SK-N-SH (cell line): Measurements from ENCODE around the gene TM9SF1. TPM values are rescaled to one million over a fixed set of nuclear protein-coding genes. Genes with fewer than 3 reads are reported as not detected.

Experiments used
- CTCF ChIA-PET: fragments of 300-600, 350-600 bp; formaldehyde crosslinking; extraction: SDS; loops from one replicate; lab custom pipeline; 2021; lab: Yijun Ruan, JAX
- POLR2A ChIA-PET: fragments of 350-600 bp; sonication (Branson Sonifier 250); formaldehyde crosslinking; extraction: SDS; loops from one replicate; lab custom pipeline; 2020; ENCODE audit warnings: antibody characterized with exemption, inconsistent platforms; lab: Yijun Ruan, JAX
- DNase-seq: peaks from one replicate; pipeline ENCODE4 v3.0.0; 2012
- H2AFZ ChIP-seq: fragments of 200-600 bp; sonication (generic); 2 replicates; pipeline ENCODE4 v1.8.1; 2016; ENCODE audit warnings: antibody characterized with exemption, mild to moderate bottlenecking, low read depth
- H3F3A ChIP-seq: fragments of 200-600 bp; sonication (generic); replicated peaks from 2 replicates; pipeline ENCODE3; 2016; ENCODE audit warnings: antibody characterized with exemption, mild to moderate bottlenecking; ENCODE audit not compliant: insufficient read depth
- H3K27ac ChIP-seq, 2 experiments: fragments of 200-500 bp in 1 of 2; fragments of 200-600 bp in 1 of 2; sonication (Bioruptor generic) in 1 of 2; sonication (generic), shearing (Covaris generic) in 1 of 2; 2 replicates each; pipeline versions ENCODE4 v1.5.1 to v1.6.1; 2014 to 2016; ENCODE audit warnings: low read depth in 2 of 2, inconsistent platforms in 1 of 2, low read length in 1 of 2, mild to moderate bottlenecking in 1 of 2, mixed read lengths in 1 of 2
- H3K27me3 ChIP-seq: fragments of 200-600 bp; sonication (generic), shearing (Covaris generic); 2 replicates; pipeline ENCODE4 v1.6.1; 2016; ENCODE audit warnings: mixed run types; ENCODE audit not compliant: insufficient read depth
- H3K36me3 ChIP-seq, 2 experiments: fragments of 200-500 bp in 1 of 2; fragments of 200-600 bp in 1 of 2; sonication (Bioruptor generic) in 1 of 2; sonication (generic) in 1 of 2; replicated peaks in 1 of 2; 2 replicates each; pipeline versions ENCODE3 to v1.5.1; 2014 to 2016; ENCODE audit warnings: low read length in 1 of 2, mild to moderate bottlenecking in 1 of 2; ENCODE audit not compliant: insufficient read depth in 2 of 2, control insufficient read depth in 1 of 2
- H3K4me1 ChIP-seq, 2 experiments: fragments of 200-500 bp in 1 of 2; fragments of 200-600 bp in 1 of 2; sonication (Bioruptor generic) in 1 of 2; sonication (generic), shearing (Covaris generic) in 1 of 2; 2 replicates each; pipeline versions ENCODE4 v1.5.1 to v1.6.1; 2014 to 2016; ENCODE audit warnings: low read depth in 1 of 2, low read length in 1 of 2, mixed run types in 1 of 2; ENCODE audit not compliant: insufficient read depth in 2 of 2, control insufficient read depth in 1 of 2
- H3K4me2 ChIP-seq: fragments of 200-600 bp; sonication (generic), shearing (Covaris generic); 2 replicates; pipeline ENCODE4 v1.6.1; 2017; ENCODE audit warnings: mixed run types
- H3K4me3 ChIP-seq, 2 experiments: fragments of 200-500 bp in 1 of 2; fragments of 200-600 bp in 1 of 2; sonication (Bioruptor generic) in 1 of 2; sonication (generic), shearing (Covaris generic) in 1 of 2; 2 replicates each; pipeline versions ENCODE4 v1.5.1 to v1.8.1; 2014 to 2016; ENCODE audit warnings: low read depth in 2 of 2, inconsistent platforms in 1 of 2, low read length in 1 of 2, mild to moderate bottlenecking in 1 of 2, mixed read lengths in 1 of 2, moderate library complexity in 1 of 2
- H3K79me2 ChIP-seq: fragments of 200-600 bp; sonication (generic); 2 replicates; pipeline ENCODE4 v1.8.1; 2017; ENCODE audit warnings: mild to moderate bottlenecking; ENCODE audit not compliant: insufficient read depth
- H3K9ac ChIP-seq: fragments of 200-600 bp; sonication (generic); 2 replicates; pipeline ENCODE4 v1.6.1; 2017; ENCODE audit warnings: mixed run types
- H3K9me2 ChIP-seq: fragments of 200-600 bp; sonication (generic); 2 replicates; pipeline ENCODE4 v1.6.1; 2017; ENCODE audit warnings: mixed run types
- H3K9me3 ChIP-seq: fragments of 200-600 bp; sonication (generic); 2 replicates; pipeline ENCODE4 v1.6.1; 2017; ENCODE audit warnings: mixed run types, mild to moderate bottlenecking, moderate library complexity
- H4K20me1 ChIP-seq: fragments of 200-600 bp; sonication (generic); 2 replicates; pipeline ENCODE4 v1.6.1; 2017; ENCODE audit warnings: mild to moderate bottlenecking, mixed run types; ENCODE audit not compliant: insufficient read depth
- CHD2 ChIP-seq: fragments of 150-350 bp; IDR thresholded peaks from 2 replicates; pipeline ENCODE4 v1.6.1; 2018; ENCODE audit warnings: low read length; ENCODE audit not compliant: partially characterized antibody
- EP300 ChIP-seq, 2 experiments: IDR thresholded peaks; 2 replicates each; pipeline versions ENCODE4 v1.4.0 to v1.6.1; 2012; ENCODE audit warnings: borderline replicate concordance in 1 of 2, low read depth in 1 of 2, low read length in 1 of 2
- MAX ChIP-seq: IDR thresholded peaks from 2 replicates; pipeline ENCODE4 v1.4.0; 2012; ENCODE audit warnings: low read depth
- MXI1 ChIP-seq: IDR thresholded peaks from 2 replicates; pipeline ENCODE4 v1.6.1; 2012; ENCODE audit warnings: mild to moderate bottlenecking, low read depth, low read length, improper control_type of control experiment
- PBX3 ChIP-seq: IDR thresholded peaks from 2 replicates; pipeline ENCODE4; 2012
- RFX5 ChIP-seq: IDR thresholded peaks from 2 replicates; pipeline ENCODE4 v1.6.1; 2012; ENCODE audit warnings: mild to moderate bottlenecking, improper control_type of control experiment, low read length
- RXRA ChIP-seq: IDR thresholded peaks from 2 replicates; pipeline ENCODE4 v1.4.0; 2012; ENCODE audit warnings: low read depth, mild to moderate bottlenecking, borderline replicate concordance
- SIN3A ChIP-seq: IDR thresholded peaks from 2 replicates; pipeline ENCODE4 v1.6.1; 2012; ENCODE audit warnings: low read depth, mild to moderate bottlenecking, low read length, moderate library complexity, borderline replicate concordance
- TAF1 ChIP-seq: IDR thresholded peaks from 2 replicates; pipeline ENCODE4 v1.6.1; 2012; ENCODE audit warnings: low read depth, mild to moderate bottlenecking, low read length, moderate library complexity, borderline replicate concordance
- TEAD4 ChIP-seq: IDR thresholded peaks from 2 replicates; pipeline ENCODE4 v1.4.0; 2012; ENCODE audit warnings: mild to moderate bottlenecking, borderline replicate concordance; ENCODE audit not compliant: insufficient read depth
- YY1 ChIP-seq: IDR thresholded peaks from 2 replicates; pipeline ENCODE4 v1.4.0; 2012; ENCODE audit warnings: low read depth, mild to moderate bottlenecking
- WGBS: methylation state at CpG from one replicate; pipeline ENCODE4 v1.1.6; 2017; ENCODE audit warnings: low lambda C conversion rate; 5-methylcytosine and 5-hydroxymethylcytosine counted together
- polyA plus RNA-seq, 3 experiments: library from polyadenylated mRNA; depleted of rRNA; stranded (reverse); fragments of >200 nt; gene quantifications; 2 replicates each; pipeline ENCODE4 v1.2.3, GENCODE V29; 2012

Gene TM9SF1
- polyA plus RNA-seq, 1 of the 3 experiments (the other 2 are of a cell fraction), result 48.7 TPM

GRCh38 chr14:24238527-24239037, 43.3 kb upstream of the TM9SF1 start:
- peaks cover 56 to 69% of the 10 kb centered on the region in 2 experiments for H3K36me3 ChIP-seq
- TF ChIP-seq TAF1, result no peak
- TF ChIP-seq YY1, result no peak
- TF ChIP-seq TEAD4, result no peak
- ChIA-PET CTCF (interaction anchor here (0.7 to 12.0 kb wide), 6 partner anchors 15 to 193 kb away, joined by 3 to 191 read pairs (median 7); partner anchors contain the start of genes DHRS1, MDP1 and NOP9), POLR2A (interaction anchor here (0.5 to 1.2 kb wide), 2 partner anchors 19 to 36 kb away, joined by 5 to 6 read pairs; no protein-coding TSS in a partner anchor)
- no peak for DNase-seq
- no peaks in the 10 kb centered on the region for H3K9me3 ChIP-seq
- peak overlapping the region; percentile 95; the same call in 1 of the 2 replicates for H3K4me2 ChIP-seq
- no peaks in the 10 kb centered on the region for H3K27me3 ChIP-seq
- no peak overlapping the region for H3K9ac ChIP-seq
- no peak overlapping the region for H3K4me3 ChIP-seq
- H2AFZ ChIP-seq, result no peak overlapping the region
- no peak overlapping the region; a peak in 1 of 4 replicates for H3K27ac ChIP-seq
- H4K20me1 ChIP-seq, result no peaks in the 10 kb centered on the region
- 89% methylated on average over 5 of the region's 5 CpGs for WGBS
- peaks cover 59% of the 10 kb centered on the region for H3K79me2 ChIP-seq
- peaks cover 23% of the 10 kb centered on the region for H3F3A ChIP-seq
- no peaks in the 10 kb centered on the region for H3K9me2 ChIP-seq
- H3K4me1 ChIP-seq, result peaks cover 32 to 37% of the 10 kb centered on the region in 2 experiments; a peak in 3 of 4 replicates

- 83% methylated on average over 5 of the region's 5 CpGs for WGBS
- CTCF ChIA-PET, result interaction anchor here (0.7 to 12.0 kb wide), 8 partner anchors 14 to 193 kb away, joined by 3 to 191 read pairs (median 7); partner anchors contain the start of genes CIDEB, DHRS1, MDP1 and NOP9
- no peaks in the 10 kb centered on the region for H3K9me3 ChIP-seq
- no peaks in the 10 kb centered on the region for H3K9me2 ChIP-seq
- H3K27me3 ChIP-seq, result no peaks in the 10 kb centered on the region
- peak; percentile 42; the same call in 1 of the 2 replicates for TF ChIP-seq MAX
- TF ChIP-seq MXI1, result no peak
- peaks cover 18% of the 10 kb centered on the region for H3F3A ChIP-seq
- DNase-seq, result no peak
- no peak overlapping the region for H3K4me2 ChIP-seq
- peaks cover 64% of the 10 kb centered on the region for H3K79me2 ChIP-seq
- H4K20me1 ChIP-seq, result no peaks in the 10 kb centered on the region
- POLR2A ChIA-PET, result interaction anchor here (1.2 kb wide), 1 partner anchor 18 kb away, joined by 6 read pairs; no protein-coding TSS in a partner anchor
- H3K27ac ChIP-seq, result no peak overlapping the region
- H3K36me3 ChIP-seq, result peaks cover 56 to 69% of the 10 kb centered on the region in 2 experiments
- no peak overlapping the region for H2AFZ ChIP-seq
- no peak overlapping the region for H3K4me3 ChIP-seq
- peaks cover 33 to 35% of the 10 kb centered on the region in 2 experiments; a peak in 3 of 4 replicates for H3K4me1 ChIP-seq
- no peak overlapping the region for H3K9ac ChIP-seq
Observed at GRCh38 chr14:24238123-24238522, 42.9 kb upstream of the TM9SF1 start.

- H3F3A ChIP-seq, result peaks cover 13% of the 10 kb centered on the region
- no peak overlapping the region for H3K9ac ChIP-seq
- H3K4me1 ChIP-seq, result peaks cover 33 to 36% of the 10 kb centered on the region in 2 experiments; a peak in 3 of 4 replicates
- H2AFZ ChIP-seq, result no peak overlapping the region
- DNase-seq, result no peak
- WGBS, result 84% methylated on average over 2 of the region's 2 CpGs
- TF ChIP-seq RXRA, result no peak
- no peak for TF ChIP-seq CHD2
- TF ChIP-seq RFX5, result no peak
- no peak for TF ChIP-seq SIN3A
- TF ChIP-seq PBX3, result no peak
- TF ChIP-seq EP300 (IDR thresholded peaks at IDR 0.05; ENCODE audit: borderline replicate concordance in 1 of 2, low read depth in 1 of 2, low read length in 1 of 2), result no peak
- TF ChIP-seq, all 33 proteins: peak for 0
- H3K4me3 ChIP-seq, result no peak overlapping the region
- no peak overlapping the region for H3K27ac ChIP-seq
- H3K36me3 ChIP-seq, result peaks cover 56 to 69% of the 10 kb centered on the region in 2 experiments
- POLR2A ChIA-PET, result interaction anchor here (1.2 kb wide), 1 partner anchor 18 kb away, joined by 6 read pairs; no protein-coding TSS in a partner anchor
- H3K4me2 ChIP-seq, result no peak overlapping the region
- no peaks in the 10 kb centered on the region for H3K9me2 ChIP-seq
- H4K20me1 ChIP-seq, result no peaks in the 10 kb centered on the region
- peaks cover 68% of the 10 kb centered on the region for H3K79me2 ChIP-seq
- CTCF ChIA-PET, result interaction anchor here (0.9 to 12.0 kb wide), 8 partner anchors 14 to 194 kb away, joined by 3 to 191 read pairs (median 7); partner anchors contain the start of genes CIDEB, DHRS1, MDP1 and NOP9
- H3K27me3 ChIP-seq, result no peaks in the 10 kb centered on the region
- no peaks in the 10 kb centered on the region for H3K9me3 ChIP-seq
Observed at GRCh38 chr14:24237463-24237955, 42.3 kb upstream of the TM9SF1 start.
